GOT3 (cell line): ENCODE data around the gene LENG9.
A peak's percentile ranks its signal among the peaks of the same experiment; 100 is the strongest.
"Not testable (repeated sequence)": the region's sequence is repeated elsewhere in the genome, so short reads cannot be mapped to it uniquely, and the experiment has no call there.

ENCODE experiments used
- DNase-seq: peaks from one replicate; lab custom pipeline; 2025; ENCODE audit warnings: mixed read lengths; lab: John Stamatoyannopoulos, UW

The LENG9 gene

DNA sequence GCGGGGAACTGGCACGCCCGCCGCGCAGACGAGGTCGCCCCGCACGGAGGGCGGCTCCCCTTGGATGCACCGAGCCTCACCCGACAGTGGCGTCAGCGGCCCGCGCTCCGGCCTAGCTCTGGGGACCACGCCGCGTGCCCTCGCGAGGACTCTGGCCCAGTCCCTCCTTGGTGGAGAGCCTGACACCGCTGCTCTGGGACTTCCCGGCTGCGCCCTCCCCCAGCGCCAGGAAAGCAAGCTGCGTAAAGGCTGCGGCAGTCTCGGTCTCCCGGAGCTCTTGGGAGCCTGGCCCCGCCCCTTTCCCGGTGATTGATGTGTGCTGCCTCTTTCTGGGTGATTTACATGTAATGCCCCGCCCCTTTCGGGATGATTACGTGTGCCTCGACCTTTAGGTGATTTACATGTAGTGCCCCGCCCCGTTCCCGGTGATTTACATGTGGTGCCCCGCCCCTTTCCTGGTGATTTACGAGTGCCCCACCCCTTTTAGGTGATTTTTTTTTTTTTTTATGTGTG lies at the start of gene LENG9:
Gene LENG9, minus strand, starts transcription at position 248 of the 513 bp plus-strand sequence. CDS start 252 bp downstream, outside the sequence.
- DNase-seq, result peak; percentile 79

GRCh38 chr19:54509200-54509940 lies 45.8 kb upstream of the LENG9 start:
- DNase-seq, result not testable (repeated sequence)

GRCh38 chr19:54508487-54508886 lies 44.9 kb upstream of the LENG9 start:
- not testable (repeated sequence) for DNase-seq

DNA sequence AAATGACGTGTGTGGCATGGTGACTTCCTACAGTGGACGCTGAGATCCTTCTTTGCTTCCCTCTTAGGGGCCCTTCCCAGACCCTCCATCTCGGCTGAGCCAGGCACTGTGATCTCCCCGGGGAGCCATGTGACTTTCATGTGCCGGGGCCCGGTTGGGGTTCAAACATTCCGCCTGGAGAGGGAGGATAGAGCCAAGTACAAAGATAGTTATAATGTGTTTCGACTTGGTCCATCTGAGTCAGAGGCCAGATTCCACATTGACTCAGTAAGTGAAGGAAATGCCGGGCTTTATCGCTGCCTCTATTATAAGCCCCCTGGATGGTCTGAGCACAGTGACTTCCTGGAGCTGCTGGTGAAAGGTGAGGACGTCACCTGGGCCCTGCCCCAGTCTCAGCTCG lies 44.2 kb upstream of the LENG9 start:
- DNase-seq, result no peak

DNA sequence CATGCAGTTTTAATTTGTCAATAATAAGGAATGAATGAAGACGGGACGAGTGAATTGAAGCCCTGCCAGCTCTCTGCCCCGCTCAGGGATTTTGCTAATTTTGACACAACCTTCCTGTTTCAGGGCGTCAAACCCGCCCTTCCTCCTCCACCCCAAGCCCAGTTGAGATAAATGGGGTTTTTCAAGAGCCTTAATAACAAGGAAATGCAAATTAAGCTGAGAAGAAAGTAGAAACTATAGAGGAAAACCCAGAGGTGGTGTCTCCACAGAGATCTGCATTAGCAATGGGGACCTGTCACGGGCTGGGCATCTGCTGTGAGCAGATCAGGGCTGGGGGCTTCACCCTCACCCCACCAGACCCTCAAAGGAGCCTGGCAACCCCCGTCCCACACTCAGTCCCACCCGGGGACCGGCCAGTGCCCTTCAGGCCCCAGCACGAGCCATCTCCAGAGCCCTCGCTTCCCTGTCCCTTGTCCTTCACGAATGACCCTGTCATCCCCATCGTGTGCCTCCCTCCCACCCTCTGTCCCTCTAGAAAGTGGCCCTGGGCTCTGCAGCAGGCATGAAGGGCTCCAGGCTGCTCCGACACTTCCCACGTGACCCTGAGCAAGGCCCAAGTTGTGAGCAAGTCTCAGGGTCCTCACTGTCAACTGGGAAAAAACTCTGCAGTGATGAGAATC lies 43.6 kb upstream of the LENG9 start:
- DNase-seq, result not testable (repeated sequence)

DNA sequence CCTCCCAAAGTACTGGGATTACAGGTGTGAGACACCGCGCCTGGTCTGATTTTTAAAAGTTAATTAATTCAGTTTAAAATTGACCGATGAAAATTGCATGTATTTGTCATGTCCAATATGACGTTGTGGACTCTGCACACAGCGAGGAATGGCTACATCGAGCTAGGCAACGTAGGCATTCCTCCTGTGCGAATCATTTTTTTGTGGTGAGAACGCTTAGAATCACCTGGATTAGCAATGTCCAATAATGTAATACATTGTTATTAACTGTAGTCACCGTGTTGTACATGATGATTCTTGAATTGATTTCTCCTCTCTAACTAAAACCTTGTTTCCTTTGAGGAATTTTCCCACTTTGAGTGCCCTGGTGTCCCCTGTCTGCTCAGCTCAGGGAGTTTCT lies 42.5 kb upstream of the LENG9 start:
- no peak for DNase-seq

- not testable (repeated sequence) for DNase-seq
These were observed 42.0 kb upstream of the LENG9 start for GRCh38 chr19:54505542-54505941.

DNA sequence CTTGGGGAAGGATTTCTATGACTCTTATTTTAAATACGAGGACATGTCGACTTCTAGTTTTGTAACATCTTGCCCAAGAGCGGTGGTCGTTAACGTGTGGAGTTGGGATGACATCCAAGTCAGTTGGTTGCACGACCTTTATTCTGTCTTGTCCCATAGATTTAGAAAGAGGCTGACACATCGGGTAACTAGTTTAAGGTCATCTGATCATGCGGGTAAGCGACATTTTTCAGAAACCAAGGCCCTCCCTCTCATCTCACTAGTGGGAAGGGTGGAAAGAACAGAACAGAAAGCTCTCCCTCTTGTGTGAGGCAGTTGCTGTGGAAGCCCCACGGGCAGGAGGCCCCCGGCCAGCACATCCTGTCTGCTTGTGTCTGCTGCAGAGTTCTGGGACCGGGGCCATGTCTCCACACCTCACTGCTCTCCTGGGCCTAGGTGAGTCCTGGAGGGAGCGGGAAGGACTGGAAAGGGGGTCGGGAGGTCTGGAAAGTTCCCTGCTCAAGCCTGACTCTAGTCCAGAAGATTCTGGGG lies 39.0 kb upstream of the LENG9 start, which contains the start of gene LAIR2:
Gene LAIR2, plus strand, starts transcription at position 314 of the 531 bp plus-strand sequence. Its CDS starts 88 bp downstream, at position 402.
- no peak for DNase-seq

DNA sequence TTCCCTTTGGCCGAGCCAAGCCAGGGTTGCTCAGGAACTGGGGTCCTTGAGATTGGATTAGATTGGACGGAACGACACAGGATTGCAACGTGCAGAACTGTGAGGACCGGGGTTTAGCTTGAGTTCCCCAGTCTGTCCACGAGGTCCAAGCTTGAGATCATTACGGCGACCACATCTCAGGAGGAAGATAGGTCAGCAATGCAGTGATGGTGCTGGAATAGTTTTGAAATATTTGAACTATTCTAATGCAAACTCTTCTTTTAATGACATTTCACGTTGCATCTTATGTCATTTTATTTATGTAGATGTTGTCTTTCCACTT lies 34.8 kb upstream of the LENG9 start:
- DNase-seq, result not testable (repeated sequence)

DNA sequence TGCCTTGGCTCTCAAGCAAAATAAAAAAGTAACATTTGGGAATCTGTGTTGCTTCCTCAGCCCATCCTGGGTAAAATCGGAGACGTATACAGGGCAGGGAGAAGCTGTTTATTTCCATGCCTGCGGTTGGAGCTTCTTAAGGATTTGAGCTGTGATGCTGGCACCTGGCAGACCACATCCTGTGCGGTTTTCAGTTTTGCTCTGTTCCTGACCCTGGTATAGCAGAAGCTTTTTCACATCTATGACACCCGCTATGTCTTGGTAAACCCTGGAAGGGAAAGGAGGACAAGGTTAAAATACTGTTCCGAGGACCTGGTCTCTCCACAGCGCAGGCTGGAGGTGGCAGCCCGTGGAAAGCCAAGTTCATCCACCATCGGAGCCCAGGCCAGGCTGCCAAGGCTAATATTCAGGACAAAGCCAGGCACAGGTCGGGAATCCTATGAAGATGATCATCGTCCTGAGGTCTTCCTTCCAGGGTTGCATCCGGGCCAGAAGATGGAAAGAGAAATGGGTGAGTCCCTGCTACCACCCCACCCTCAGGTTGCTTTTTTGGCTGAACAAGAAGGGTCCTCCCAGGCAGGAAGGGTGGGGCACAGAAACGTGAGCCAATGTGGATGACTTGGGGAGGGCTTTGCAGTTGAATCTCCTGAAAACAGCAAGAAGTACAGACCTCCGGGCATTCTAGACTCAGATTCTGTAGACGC lies 34.3 kb upstream of the LENG9 start:
- not testable (repeated sequence) for DNase-seq

DNA sequence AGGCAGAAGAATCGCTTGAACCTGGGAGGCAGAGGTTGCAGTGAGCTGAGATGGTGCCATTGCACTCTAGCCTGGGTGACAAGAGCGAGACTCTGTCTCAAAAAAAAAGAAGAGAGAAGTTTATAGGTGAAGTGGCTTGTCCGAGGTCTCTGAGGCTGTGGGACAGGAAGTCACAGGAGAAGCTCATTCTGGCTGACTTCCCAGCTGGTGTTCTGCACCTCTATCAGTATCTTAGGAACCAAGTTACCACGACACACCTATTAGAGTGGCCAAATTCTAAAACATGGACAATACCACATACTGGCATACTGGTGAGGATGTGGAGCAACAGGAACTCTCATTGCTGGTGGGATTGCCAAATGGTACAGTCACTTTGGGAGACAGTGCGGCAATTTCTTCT lies 31.7 kb upstream of the LENG9 start:
- not testable (repeated sequence) for DNase-seq

DNA sequence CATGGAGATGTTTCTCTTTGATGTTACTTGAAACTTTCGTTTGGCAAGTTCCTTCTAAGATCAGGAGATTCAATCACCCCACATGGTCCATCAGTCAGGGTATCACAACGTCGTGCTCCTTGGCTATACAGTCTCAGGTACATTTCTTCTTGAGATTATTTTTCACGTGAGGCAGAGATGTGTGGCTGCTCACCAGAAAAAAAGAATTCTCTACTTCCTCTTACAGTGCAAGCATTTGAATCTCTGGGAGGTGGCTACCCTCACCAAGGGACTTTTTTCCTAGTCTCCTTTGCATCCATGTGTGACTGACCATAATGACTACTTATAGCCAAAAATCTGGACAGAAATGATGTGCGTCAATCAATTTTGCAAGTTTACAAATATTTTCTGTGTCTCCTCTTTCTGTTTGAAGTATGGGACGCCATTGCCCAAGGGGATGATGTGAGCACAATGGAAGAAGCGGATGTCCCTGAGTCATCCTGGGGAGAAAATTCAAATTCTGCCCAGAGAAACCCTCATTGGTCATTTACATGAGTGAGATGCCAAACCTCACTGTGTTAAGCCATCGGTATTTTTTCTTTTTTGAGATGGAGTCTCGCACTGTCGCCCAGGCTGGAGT lies 30.5 kb upstream of the LENG9 start:
- DNase-seq, result no peak

GRCh38 chr19:54493056-54493455 lies 29.5 kb upstream of the LENG9 start:
- DNase-seq, result not testable (repeated sequence)

GRCh38 chr19:54492568-54492967 lies 29.0 kb upstream of the LENG9 start:
- no peak for DNase-seq

- DNase-seq, result no peak
These were observed 26.2 kb upstream of the LENG9 start for GRCh38 chr19:54489766-54490165.

DNA sequence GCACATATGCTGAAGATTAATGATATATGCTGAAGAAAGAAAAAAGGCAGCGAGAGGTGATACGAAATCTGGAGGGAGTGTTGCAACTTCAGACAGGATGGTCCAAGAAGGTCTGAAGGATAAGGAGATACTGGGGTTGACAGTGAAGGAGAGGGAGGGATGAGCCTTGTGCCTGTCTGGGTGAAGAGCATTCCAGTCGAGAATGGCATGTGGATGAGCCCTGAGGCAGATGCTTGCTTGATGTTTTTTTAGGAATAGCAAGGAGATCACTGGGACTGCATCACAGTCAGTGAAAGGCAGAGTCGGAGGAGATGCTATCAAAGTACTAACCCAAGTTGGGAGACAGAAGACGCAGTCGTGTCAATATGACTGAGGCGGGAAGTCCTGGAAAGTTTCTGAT lies 25.8 kb upstream of the LENG9 start:
- no peak for DNase-seq

DNA sequence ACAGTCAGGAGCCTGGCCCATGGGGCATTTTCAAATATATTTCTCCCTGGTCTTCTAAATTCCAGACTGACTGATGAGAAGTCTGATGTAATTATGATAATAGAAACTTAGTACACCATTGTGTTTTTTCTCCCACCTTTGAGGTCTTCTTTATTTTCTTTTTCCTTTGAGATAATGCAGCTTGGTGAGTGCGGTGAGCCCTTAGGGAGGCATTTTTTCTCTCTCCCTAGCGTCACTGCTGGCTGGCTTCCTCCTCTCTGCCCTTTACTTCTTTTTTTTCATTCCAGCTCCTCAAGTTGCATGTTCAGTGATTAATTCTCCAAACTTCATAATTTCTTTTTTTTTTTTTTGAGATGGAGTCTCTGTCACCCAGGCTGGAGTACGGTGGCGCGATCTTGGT lies 22.3 kb upstream of the LENG9 start:
- no peak for DNase-seq

GRCh38 chr19:54484451-54484850 lies 20.9 kb upstream of the LENG9 start:
- no peak for DNase-seq

DNA sequence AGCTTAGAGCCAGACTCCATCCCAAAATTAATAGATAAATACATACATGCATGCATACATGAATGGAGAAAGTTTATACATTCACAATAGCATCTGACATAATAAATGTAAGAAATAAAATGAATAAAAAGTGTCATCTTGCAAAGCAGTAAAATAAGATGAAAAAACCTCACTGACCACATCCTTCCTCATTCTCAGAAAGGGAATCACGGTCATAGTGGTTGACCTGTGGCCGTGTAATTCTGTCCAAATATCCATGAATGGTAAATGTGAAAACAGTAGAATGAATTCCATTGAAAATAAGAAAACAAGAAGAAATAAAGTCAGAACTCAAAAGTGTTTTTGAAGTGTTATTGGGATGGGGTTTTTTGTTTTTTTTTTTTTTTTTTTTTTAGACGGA lies 19.3 kb upstream of the LENG9 start:
- no peak for DNase-seq

DNA sequence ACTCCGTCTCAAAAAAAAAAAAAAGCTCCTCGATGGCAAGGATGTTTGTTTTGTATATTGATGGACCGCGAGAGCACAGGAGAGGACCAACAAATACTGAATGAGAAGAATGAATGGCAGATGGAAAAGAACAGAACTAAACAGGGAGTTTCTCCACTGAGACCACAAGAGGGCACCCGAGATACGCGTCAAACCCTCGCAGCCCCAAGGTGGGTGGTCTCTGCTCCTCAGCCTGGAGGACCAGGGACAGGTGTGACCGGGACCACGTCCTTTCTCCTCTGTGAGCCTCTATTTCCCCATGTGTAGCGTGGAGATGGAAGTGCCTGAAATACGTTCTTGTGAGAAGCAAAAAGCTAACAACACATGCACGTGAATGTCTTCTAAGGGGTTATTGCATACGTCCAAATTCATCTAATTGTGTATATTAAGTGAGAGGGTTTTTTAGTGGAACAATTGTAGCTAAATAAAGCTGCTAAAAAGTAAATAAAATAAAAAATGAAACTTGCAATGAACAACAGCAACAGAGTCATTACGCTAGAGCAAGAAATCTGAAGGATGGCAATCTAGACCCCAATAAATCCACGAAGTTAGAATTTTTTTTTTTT lies 17.9 kb upstream of the LENG9 start:
- DNase-seq, result no peak

DNA sequence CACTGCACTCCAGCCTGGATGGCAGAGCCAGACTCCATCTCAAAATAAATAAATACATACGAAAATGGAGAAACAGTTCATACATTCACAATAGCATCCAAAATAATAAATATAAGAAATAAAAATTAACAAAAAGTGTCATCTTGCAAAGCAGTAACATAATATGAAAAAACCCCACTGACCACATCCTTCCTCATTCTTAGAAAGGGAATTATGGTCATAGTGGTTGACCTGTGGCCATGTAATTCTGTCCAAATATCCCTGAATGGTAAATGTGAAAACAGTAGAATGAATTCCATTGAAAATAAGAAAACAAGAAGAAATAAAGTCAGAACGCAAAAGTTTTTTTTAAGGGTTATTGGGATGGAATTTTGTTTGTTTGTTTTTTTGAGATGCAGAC lies 16.5 kb upstream of the LENG9 start:
- DNase-seq, result no peak
